Dermis blood vessel endothelial cell (primary cell): ENCODE results near the gene SLC25A21. TPM values are rescaled to one million over a fixed set of nuclear protein-coding genes. Genes with fewer than 3 reads are reported as not detected.
"Not testable (repeated sequence)": the region's sequence is repeated elsewhere in the genome, so short reads cannot be mapped to it uniquely, and the experiment has no call there.

Experiments
- DNase-seq: peaks from one replicate; pipeline ENCODE4 v3.0.0; 2010
- total RNA-seq: library from RNA; depleted of rRNA; stranded (reverse); fragments of >200 nt; gene quantifications from 2 replicates; pipeline ENCODE4 v1.2.3, GENCODE V29; 2014

Gene SLC25A21
- total RNA-seq, 1 donor from 2014 or later = 9.7 TPM

DNA sequence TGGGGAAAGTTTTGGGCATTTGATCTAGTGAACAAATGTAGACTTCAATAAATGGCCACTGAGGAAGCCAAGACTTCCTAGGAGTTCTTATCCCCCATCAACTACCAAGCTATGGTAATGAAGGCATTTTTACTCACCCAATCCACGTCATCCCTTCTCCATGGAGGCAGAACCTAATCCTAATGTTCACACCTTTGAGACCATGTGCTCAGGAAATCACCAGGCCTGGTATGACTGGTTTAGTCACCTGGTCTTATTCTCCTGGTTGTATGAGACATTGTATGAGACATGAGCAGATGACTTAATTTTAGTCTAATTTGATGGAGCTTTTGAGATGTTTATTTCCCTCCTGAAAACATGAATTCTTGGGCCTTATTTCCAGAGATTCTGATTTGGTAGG is 422.2 kb downstream of the SLC25A21 start:
- no peak for DNase-seq

DNA sequence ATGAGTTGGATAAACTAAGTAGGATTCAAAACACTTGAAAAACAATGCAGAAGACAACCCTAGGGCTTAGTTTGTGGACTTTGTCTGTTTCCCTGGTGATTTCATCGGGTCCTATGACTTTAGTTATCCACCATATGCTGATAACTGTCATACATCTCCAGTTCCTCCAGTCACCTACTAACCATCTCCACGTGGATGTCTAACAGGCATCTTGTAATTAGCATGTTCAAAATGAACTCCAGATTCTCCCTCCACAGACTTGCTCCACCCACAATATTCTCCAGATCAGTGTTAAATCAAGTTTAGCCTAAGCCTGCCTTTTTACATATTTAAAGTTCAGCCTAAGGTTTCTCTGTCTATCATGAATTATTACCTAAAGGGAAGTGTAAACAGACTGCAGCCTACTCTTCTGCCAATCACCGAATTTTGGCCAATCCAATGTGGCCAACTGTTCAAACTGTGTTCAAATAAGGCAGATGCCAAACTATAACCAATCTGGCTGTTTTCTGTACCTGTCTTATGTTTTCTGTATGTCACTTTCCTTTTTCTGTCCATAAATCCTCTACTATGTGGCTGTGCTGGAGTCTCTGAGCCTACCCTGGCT is 423.7 kb downstream of the SLC25A21 start:
- no peak for DNase-seq

DNA sequence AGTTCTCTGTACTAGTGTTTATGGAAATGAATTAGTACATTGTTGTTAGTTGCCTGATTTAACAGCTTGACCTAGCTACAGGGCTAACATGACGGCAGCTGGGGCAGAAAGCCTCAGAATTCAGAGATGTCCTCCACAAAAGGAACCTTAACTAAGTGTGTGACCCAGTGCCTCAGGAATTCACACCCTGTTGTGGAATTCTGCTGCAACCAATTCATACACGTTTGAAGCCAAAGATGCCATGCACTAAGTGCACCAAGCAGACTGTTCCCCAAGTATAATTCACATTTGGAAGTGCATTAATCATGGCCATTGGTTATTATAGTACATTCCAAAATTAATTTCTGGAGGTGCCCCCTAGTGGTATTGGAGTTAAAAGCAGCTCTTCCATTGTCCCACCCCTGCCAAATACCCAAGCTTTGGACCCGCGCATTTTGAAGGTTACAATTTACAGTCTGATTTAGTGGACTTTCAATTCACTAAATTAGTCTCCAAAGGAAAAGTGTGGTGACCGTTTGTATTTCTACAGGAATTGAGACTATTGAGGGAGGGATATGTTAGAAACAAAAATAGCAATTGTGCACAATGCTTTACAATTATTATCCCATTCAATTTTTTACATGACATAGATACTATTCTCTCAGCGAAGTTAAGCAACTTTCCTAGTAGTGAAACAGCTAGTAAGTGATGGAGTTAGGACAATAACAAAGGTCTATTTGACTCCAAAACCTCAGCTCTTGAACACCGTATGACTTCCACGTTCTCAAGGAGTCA is 424.8 kb downstream of the SLC25A21 start:
- DNase-seq = peak; percentile 31

DNA sequence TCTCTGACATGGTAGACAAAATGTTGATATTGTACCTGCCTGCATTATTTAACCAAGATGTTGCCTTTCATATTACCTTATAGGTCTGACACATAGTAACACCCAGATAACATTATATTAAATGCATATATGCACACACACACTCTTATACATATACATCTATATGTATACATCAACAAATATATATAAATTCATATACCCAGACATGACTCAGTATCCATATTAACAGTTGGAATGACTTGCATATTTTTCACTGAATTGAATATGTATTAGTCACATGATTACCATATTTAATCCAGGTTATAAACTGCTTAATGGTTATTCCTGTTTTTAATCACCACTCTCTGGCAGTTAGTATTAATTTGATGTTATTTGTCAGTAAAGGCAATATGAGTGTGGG is 425.5 kb downstream of the SLC25A21 start:
- no peak for DNase-seq

DNA sequence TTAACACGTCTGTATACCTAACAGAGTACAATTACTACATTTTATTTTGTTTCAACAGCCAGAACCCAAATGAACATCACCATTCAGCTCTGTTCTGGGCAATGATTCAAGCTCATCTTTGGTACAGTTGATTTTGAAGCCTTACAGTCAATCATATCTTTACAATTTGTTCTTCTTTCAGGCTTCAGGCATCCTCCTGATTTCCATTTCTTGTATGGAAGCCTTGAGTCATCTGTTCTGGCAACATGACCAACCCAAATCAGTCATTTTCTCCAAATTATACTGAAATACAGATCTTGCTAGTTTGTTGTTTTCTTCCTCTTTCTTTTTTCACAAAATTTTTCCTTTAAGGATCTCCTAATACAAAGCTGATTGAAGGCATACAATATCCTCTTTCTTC is 430.5 kb downstream of the SLC25A21 start:
- DNase-seq = no peak

DNA sequence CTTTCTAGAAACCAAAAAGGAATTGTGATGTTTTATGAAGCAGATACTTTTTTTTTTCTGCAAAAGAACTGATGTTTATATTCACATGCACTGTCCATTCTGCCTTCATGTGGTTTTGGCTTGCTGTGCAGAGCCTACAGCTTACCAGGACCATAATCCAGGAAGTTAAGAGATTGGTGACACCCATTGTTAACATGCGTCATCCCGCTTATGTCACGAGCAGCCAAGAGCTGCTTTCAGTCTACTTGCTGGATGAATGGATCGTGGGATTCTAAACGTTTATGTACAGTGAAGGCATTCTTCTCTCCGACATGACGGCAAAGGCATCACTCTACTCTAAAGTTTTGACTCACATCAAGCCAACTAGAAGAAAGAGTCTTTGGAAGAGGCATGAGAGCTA is 434.1 kb downstream of the SLC25A21 start:
- DNase-seq = no peak

DNA sequence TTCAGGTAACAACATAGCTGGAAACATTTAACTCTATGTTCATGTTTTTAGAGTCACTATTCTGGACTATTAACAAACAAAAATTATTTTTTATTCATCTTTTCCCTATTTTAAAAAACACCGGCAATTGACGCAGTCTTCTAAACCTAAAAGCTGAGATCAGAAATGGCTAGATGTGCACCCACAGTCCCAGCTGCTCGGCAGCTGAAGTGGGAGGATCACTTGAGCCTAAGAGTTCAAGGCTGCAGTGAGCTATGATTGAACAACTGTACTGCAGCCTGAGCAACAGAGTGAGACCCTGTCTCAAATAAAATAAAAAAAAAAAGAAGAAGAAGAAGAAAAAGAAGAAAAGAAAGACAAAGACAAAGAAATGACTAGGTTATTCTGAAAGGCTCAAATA is 446.3 kb downstream of the SLC25A21 start:
- no peak for DNase-seq

DNA sequence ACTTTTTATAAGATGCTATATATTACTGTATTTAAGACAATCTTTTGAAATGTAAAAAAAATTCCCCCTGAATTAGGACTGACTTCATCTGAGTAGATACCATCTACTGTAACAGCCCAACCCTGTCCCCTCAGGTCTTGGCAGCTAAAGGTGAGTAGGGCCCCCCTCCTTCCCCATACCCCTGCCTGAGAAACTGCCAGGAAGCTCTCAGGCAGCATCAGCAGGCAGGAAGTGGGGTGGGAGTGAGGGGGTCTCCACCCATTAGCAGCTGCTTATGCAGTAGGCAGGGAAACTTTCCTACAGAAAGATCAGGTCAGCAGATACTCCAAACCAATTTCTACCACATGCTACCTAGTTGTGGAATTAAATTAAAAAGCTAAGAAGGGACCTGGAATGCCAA is 448.2 kb downstream of the SLC25A21 start:
- no peak for DNase-seq

DNA sequence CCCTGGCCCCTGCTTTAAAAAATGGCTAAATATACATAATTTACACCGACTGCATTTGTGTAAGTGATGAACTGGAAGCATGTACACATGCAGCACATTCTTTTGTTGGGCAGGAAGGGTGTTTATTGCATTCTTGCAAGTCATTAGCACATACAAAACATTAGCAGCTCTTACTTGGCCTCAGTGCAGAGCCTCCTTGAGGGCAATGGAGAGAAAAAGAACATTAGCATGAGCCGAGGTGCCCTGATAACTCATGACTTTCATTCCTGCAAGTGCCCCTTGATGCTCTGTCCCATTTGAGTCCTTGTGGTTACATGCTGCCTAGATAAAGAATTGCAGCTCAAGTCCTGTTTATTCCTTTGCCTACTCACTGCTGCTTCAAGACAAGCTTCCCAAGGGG is 448.9 kb downstream of the SLC25A21 start:
- no peak for DNase-seq

DNA sequence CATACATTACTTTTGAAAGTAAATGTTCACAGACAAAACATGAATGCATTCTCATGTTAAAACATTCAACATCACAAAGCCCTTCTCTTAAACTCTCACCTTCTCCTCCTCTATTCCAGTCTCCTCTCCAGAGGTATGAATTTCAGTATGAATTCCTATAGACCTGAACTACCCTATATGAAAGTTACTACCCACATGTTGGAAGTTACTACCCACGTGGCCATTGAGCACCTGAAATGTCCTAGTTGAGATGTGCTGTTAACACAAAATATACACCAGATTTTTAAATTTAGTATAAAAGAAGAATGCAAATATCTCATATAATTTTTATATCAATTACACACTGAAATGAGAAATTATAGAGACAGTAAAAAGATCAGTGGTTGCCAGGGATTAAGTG is 450.5 kb downstream of the SLC25A21 start:
- DNase-seq = no peak

DNA sequence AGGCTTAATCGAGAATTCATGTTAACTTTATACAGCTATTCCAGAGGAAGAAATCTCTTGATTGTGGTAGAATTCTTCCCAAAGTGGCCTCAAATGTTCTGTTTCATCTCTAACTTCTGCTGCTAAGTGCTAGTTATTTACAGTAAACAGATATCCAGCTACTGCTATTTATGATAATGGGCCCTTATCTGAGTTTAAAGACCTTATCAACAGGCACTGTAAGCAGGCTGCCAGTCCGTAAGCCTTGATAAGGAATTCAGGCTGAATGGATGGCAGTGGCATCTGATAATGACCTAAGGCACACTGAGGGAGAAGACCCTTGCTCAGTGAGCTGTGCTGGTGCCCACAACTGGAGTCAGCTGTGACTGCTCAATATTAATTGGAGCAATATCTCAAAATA is 451.7 kb downstream of the SLC25A21 start:
- DNase-seq = no peak

DNA sequence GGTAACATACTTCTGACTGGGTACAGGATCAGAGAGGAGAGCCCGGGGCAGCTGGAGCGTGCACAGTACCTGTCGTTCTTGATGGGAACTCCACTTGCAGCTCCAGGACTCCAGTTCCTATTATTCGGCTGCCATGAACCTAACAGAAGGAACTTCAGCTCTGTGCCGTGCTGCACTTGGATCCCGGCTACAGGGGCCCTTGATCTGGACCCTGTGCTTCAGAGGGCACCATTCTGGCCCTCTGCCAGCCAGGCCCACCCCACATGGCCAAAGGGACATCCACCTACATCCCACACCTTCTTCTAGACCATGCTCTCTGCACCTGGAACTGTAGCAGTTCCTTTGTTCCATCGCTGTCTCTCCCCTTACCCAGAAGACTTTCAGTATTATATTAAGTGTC is 452.6 kb downstream of the SLC25A21 start:
- DNase-seq = no peak

DNA sequence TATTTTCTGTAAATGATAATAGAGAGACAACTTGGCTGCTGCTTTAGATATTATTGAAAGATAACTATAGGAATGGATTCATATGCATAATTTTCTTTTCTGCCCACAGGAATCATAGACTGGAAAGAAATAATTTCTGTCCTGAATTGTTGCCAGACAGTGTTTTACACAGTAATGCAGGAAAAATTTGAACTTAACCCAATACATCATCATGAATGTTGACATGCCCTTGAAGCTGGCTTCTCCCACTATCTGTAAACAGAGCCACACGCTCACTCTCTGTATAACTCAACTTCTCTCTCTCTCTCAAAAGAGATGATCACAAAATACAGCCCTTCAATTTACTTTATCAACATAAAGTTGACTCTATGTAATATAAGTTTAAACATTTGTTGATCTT is 454.2 kb downstream of the SLC25A21 start:
- no peak for DNase-seq

DNA sequence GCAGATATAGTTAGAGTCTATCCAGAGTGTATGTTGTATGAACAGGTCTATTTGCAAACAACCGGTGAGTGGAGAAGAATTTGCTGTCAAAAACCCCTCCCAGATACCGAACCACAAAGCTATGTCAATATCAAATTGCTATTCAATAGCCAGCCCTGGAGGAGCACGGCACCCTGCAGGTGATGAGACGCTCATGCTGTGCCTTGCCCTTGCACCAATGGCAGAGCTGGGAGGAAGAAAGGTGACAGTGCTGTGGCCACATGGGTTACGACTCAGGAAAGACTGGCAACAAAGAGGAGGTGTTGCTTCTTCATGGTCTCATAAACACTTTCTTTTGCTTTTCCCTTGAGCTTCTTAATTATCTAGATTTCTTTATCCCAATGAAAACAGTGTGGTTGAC is 455.0 kb downstream of the SLC25A21 start:
- no peak for DNase-seq

DNA sequence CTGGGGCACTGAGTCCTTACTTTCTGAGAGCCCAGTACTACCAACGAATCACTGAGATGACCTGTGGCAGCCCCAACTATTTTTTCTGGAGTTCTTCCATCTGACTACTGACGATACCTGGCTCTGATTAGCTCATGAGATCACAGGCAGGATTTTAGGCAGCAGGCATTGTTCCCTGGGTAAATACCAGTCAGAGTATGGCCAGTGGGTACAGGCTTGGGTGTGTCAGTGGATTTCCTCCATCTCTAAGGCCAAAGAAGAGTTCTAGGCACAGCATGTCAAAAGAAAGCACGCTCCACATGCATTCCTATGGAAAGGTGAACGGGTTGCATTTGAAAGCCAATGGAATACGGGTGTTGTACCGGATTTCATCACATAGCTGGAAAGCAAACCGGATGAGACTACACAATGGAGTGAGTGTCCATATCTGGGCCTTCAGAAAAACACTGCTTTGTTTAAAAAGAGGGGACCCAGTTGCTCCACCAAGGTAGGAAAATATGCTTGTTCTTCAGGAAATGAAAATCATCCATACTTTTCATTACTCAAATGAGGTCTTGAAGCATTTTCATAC is 455.7 kb downstream of the SLC25A21 start:
- DNase-seq = no peak

DNA sequence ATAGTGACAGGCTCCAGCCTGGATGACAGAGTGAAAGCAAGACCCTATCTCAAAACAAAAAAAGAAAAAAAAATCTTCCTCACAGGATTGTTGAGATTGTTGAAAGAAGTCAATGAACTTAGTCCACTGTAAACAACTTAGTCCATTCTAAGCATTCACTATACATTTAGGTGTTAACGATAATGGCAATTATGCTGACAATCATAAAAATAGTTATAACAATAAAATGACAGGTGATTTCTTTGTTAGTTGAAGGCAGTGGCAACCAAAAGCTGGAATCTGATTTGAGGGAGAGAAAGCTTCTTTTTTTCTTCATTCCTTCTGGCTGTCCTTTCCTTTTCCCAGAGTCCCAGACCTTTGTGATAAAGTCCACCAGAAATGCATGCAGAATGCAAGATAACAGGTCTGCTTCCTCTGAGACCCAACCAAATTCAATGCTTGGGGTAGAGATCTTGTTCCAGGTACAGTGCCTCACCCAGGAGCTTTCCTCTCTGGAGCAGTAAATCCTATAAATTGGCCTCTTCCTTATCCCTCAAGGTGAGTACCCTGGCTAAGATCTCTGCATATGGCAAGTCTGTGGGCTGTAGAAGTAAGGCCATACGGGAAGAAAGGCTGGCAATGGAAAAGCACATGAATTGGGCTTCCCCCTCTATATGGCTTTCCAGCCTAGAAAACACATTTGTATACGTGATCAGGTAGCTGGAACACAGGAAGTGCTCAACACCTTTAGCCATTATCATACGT is 458.3 kb downstream of the SLC25A21 start:
- no peak for DNase-seq

DNA sequence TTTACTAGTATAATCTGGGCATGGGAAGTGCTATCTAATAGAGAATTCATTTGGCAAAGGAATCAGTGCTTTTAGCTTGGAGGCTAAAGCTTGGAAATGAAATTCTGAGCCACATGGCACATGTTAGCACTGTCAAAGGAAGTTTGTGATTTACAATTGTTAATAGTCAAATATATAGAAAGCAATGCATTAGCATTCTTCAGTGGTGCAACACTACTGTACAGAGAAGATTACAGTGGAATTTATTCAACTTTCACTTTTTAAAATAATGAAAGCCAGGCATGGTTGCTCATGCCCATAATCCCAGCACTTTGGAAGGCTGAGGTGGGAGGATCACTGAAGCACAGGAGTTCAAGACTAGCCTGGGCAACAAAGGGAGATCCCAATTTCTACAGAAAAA is 464.8 kb downstream of the SLC25A21 start:
- DNase-seq = no peak

DNA sequence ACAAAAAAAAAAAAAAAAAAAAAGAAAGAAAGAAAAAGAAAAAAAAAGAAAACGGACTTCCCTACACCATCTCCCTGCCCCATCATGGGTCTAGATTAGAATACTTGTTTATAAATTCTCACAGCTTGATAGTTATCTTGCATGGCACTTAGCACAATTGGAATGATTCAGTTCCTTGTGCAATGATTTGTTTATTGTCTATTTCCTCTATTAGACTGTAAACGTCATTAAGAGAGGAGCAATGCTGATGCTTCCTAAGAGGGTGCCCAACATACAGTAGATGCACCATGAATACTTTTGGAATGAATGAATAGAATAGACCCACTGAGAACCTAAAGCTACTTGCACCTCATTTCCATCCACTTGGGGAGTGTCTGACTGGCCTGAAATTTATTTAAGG is 469.9 kb downstream of the SLC25A21 start:
- no peak for DNase-seq

DNA sequence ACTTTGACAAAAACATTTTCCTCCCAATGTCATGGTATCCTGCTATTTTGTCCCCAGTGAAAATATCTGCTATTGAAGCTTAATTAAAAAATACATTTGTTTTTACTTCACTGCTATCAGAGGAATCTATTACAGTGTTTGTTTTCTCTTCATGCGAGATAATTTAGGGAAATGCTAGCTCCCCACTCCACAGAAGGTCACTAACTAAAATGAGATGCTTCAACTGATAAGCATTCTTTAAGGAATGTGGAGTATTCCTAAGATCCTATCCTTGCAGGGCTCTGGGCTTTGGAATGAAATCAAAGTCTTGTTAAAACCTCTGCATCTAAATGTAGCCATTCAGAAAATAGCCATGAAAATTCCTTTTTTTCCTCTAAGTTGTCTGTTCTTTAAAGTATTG is 471.3 kb downstream of the SLC25A21 start:
- no peak for DNase-seq

DNA sequence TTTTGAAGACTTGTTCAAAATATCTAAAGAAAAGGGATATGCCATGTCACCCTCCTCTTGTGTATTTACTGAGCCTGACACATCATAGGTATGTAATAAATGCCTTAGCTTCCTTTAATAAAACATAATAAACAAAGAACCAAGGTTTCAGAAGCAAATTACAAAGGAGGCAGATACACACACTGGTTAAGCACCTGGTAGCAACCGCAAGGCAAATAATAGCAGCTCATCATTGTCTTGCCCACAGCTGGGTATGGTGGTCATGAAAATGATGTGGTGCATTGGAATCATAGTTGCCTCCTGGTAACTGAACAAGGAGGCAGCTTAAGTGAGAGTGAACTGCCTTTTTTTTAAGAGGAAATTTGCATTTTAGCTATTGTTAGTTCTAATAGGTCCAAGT is 471.8 kb downstream of the SLC25A21 start:
- DNase-seq = no peak

DNA sequence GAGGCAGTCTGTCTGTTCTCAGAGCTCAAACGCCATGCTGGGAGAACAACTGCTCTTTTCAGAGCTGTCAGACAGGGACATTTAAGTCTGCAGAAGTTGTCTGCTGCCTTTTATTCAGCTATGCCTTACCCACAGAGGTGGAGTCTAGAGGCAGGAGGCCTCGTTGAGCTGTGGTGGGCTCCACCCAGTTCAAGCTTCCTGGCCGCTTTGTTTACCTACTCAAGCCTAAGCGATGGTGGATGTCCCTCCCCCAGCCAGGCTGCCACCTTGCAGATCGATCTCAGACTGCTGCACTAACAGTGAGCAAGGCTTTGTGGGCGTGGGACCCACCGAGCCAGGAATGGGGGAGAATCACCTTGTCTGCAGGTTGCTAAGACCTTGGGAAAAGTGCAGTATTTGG is 473.0 kb downstream of the SLC25A21 start:
- DNase-seq = not testable (repeated sequence)

DNA sequence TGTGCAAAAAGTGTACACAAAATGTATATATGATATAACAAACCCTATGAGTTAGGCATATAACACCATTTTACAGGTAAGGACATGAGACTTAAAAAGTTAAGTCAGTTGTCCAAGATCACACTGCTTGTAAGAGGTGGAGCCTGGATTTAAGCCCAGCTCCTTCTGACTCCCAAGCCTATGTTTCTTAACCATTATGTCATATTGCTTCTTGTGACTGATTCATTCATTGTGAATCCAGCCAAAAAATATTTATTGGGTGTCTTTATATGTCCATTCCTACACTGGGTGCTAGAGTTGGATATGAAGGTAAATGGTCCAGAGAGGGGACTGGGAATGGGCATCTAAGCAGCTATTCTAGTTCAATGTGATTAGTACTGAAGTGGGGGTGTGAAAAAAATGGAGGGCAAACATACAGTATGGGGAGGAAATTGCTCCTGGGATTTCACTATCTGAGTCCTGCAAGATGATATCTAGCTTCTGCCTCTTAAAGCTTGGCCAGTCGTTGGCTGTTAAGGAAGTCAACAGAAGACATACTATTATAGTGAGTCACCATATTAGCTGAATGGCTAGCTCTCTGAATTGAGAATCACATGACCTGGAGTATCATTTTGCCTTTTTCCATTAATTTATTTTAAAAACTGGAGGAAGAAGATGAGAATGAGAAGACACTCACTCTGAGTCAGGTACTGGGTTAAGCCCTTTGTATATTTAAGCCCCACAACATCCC is 481.9 kb downstream of the SLC25A21 start:
- DNase-seq = no peak

DNA sequence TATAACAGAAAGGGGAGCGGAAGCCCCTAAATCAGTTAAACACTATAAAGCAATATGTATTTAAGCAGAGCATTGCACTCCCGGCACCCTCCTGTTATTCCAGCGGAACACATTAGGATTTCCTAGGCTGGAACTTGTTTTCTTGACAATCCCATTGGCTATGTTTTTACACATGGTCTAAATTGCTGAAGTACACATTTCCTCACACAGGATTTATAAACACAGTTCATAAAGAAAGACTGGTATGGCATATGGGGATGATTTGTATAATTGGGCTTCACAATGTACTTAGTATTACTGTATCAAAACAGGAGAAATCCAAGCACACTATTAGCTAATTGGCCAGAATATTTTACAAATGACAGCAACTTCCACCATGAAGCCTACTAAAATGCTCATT is 487.5 kb downstream of the SLC25A21 start:
- DNase-seq = no peak
